Suppressor macrophage (primary cell): ENCODE measurements around the gene PFDN1.

ENCODE experiments used
- DNase-seq, 4 experiments: peaks; one replicate each; pipeline ENCODE4 v3.0.0-alpha.2; 2020 to 2022

PFDN1 gene

GRCh38 chr5:140236891-140237598, 65.9 kb downstream of the PFDN1 start:
- peak in 3 of 4 experiments; percentile 17 to 44 (median 38) for DNase-seq

DNA sequence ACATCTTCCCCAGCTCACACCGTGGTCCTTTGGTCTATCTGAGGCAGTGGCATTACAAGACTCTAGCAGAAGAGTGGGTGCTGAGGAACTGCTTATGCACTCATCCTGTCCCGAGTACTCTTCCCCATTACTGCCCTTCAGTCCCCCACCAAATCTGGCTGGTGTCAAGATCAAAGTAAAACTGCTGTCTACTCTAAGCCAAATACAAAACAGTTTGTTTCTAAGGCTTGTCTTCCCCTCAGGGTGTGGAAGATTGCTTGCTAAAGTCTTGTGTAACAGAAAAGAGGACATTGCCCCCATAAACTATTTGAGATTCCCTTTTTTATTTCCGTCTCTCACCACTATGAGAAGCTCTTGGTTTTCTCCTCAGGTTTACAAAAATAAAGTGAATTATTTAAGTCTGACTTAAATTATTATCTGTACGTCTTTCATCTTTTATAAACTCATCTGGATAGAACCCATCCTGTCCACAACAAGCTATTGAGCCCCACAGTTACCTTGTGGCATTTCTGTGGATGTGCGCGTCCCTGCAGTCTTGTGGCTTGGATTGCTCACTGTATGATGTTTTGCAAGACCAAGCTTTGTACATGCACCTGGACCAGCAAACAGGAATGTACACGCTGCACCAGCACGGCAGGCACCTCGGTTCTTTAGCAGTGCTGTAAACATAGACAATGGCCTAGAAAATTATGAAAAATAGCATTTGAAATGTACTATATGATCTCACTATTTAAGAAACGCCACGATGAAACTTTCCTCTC, 66.9 kb downstream of the PFDN1 start:
- peak; percentile 57 to 77 (median 63) for DNase-seq

DNA sequence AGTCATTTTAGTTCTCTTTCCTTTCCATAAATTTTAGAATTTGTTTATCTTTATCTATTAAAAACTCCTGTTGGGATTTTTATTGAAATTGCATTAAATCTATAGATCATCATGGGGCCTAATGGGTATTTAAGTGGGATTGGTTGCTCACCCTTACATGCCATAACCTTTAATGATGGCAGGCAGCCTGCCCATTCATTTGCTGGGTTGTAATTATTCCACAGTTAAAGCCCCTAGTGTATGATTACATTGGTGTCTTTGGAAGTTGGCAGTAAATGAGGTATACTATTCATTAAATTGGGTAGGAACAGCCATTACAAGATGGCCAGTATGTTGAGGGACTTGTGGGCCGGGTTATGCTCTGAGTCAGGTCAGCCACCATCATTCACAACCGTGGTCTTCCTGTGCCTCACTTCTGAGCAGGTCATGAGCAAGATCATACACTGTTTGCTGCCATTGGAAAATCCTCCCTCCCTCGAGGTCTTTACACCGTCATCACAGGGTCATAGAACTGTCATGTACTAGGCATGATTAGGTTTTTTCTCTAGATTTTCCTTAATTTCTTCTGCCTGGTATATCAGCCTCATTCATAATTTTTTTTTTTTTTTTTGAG, 68.4 kb downstream of the PFDN1 start:
- DNase-seq, result no peak

GRCh38 chr5:140232731-140233130, 70.2 kb downstream of the PFDN1 start:
- no peak for DNase-seq

- no peak for DNase-seq
Measured at GRCh38 chr5:140230373-140230772, 72.5 kb downstream of the PFDN1 start.

DNA sequence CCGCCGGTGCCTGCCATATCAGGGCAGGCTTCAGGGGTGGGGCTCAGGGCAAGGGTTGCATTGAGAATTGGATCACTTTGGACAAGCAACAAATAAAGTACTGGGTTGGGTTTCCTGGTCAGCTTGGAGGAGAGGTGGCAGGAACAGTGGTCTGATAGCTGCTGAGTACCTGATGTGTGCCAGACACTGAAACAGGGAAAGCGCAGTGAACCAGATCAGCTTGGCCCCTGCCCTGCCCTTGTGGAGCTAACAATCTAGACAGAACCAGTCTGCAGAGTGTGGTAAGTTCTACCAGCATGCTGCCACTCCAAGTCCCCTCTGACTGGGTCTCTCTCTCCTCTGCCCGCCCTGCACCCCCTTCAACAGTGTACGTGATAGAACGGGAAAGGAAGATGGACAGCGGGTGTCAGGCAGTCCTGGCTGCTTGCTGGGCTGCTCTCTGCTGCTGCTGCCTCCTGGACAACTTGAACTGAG, 74.5 kb downstream of the PFDN1 start:
- DNase-seq, result no peak

DNA sequence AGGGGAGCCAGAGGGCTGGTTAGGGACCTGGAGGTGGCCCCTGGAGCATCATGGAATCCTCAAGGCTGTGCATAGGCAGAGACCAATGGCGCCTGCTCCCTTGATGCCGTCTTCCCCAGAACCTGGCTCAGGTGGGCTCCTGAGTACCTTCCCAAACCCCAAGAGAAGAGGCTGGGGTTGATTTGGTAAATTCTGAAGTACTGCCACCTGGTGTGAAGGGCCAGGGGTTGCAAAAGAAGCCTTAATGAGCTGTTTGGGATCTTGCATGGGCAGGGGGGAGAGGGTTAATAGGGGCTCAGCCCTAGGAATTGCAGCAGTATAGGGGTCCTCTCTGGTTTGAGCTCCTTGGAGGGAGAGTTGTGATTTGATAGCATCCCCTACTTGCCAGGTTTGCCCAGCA, 75.9 kb downstream of the PFDN1 start:
- DNase-seq, result no peak

GRCh38 chr5:140225396-140225795, 77.5 kb downstream of the PFDN1 start:
- DNase-seq, result no peak

DNA sequence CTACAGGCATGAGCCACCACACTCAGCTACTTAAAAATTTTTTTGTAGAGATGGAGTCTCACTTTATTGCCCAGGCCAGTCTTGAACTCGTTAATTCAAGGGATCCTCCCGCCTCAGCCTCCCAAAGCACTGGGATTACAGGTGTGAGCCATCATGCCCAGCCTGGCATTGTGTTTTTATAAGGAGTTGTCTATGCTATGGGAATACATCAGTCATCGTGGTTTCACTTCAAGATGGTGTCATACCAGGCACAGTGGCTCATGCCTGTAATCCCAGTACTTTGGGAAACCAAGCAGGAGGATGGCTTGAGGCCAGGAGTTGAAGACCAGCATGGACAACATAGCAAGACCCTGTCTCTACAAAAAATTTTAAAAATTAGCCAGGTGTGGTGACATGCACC, 78.2 kb downstream of the PFDN1 start:
- DNase-seq, result no peak

GRCh38 chr5:140223567-140223966, 79.3 kb downstream of the PFDN1 start:
- DNase-seq, result no peak

GRCh38 chr5:140222416-140222815, 80.5 kb downstream of the PFDN1 start:
- DNase-seq, result peak in 3 of 4 experiments; percentile 32 to 47 (median 47)

DNA sequence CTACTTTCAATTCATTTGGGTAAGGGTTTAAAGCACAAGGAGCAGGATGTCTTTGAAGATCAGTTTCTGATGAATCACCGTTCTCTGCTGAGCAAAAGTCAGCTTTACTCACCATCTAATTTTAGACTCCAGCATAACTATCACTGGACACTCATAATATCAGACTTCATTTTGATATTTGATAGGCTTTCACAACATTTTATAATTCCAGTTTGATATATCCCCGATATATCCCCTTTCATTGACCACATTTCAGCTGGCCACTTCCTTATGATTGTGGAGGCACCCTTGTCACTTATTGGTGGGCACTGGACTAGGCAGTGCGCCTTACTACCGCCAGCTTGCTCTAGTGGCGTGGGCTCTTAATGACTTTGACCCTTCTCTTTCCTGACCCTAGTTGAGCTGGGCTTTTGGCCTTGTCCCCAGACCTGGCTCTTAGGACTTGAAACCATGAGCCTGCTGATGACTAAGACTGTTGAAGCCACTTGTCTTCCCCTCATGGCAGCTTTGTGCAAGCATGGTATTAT, 81.1 kb downstream of the PFDN1 start:
- DNase-seq, result peak; percentile 27 to 78 (median 56)

DNA sequence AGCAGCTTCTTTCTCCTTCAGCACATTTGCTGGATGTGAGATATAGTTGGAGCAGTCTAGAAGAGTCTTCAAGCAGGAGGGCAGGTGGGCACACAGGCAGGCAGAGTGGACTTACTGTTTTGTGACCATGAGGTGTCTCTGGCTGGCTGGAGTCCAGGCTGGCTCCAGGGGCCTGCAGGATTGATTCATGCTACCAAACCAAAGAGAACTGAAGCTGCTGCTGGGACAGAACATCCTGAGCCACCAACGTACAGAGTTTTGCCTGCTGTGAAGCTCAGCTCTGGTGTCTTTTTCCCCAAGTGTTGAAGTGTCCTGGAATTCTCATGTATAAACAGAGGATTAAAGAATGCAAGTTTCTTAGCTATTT, 82.2 kb downstream of the PFDN1 start:
- no peak for DNase-seq

- peak in 1 of 4 experiments; percentile 31 for DNase-seq
Measured at GRCh38 chr5:140220032-140220697, 82.7 kb downstream of the PFDN1 start.

- DNase-seq, result peak; percentile 19 to 54 (median 52)
Measured at GRCh38 chr5:140219068-140219991, 83.6 kb downstream of the PFDN1 start.

GRCh38 chr5:140217299-140218026, 85.4 kb downstream of the PFDN1 start:
- no peak for DNase-seq

GRCh38 chr5:140216478-140217074, 86.3 kb downstream of the PFDN1 start:
- DNase-seq, result no peak

DNA sequence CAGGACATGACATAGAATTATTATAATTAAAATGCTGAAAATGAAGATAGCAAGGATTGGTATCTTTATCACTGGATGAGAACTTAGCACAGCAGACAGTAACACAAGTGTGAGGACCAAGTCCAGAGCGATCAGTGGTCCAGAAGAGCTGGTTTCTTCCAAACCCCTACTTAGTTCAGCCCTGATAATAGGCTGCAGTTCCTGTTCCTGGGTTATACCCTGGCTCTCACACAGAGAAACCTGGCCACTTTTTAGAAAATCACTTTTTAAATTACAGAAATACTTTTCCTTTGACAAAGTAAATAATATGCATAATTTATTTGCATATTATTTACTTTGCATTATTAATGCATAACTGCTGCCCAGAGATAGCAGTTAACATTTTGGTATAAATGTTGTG, 87.6 kb downstream of the PFDN1 start:
- no peak for DNase-seq

- peak in 3 of 4 experiments; percentile 50 to 58 (median 55) for DNase-seq
Measured at GRCh38 chr5:140214831-140215230, 88.1 kb downstream of the PFDN1 start.

- no peak for DNase-seq
Measured at GRCh38 chr5:140213370-140213983, 89.4 kb downstream of the PFDN1 start.
